GM18873 (cell line): ENCODE measurements around the gene CADM2.
"Not testable (repeated sequence)": the region's sequence is repeated elsewhere in the genome, so short reads cannot be mapped to it uniquely, and the experiment has no call there.

Experiments used
- ATAC-seq: cut with Tn5 transposase; IDR thresholded peaks from one replicate; pipeline ENCODE4 v1.9.1; 2021; ENCODE audit warnings: mild to moderate bottlenecking, moderate library complexity, moderate number of reproducible peaks; ENCODE audit not compliant: unreplicated experiment, low FRiP score

Gene CADM2

GRCh38 chr3:84958495-84959469 is at the start of gene CADM2:
TSS of gene CADM2 (plus strand) at chr3:84958989.
- ATAC-seq, result peak; percentile 80

- not testable (repeated sequence) for ATAC-seq
These were observed 40.2 kb upstream of the CADM2 start for GRCh38 chr3:84918592-84918991.

DNA sequence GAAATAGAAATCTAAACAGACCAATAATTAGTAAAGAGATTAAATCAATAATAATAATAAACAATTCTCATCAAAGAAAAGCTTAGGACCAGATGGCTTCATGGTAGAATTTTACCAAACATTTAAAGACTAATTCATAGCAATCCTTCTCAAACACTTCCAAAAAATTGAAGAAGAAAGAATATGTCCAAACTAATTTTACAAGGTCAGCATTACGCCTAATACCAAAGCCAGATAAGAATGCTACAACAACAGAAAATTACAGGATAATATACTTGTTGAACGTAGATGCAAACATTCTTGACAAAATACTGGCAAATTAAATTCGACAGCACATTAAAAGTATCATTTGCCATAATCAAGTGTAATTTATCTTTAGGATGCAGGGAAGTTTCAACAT is 36.1 kb upstream of the CADM2 start:
- no peak for ATAC-seq

DNA sequence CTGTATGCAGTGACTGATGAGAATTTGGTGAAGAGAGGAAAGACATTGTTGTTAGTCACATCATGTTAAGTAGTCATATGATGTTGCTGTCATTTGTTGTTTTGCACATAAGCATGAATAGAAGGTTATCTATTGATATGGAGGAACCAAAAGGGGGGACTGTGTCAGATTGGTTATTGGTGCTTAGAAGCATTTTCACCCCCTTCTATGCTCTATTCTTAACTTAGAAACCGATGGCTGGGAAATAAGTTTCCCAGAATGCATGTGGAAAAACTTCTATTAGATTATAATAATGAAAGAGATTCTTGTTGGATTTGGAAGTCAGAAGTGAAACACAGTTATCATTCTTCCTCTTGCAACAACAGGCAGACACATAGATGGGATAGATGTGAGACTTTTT is 33.2 kb upstream of the CADM2 start:
- no peak for ATAC-seq

GRCh38 chr3:84943379-84943778 is 15.4 kb upstream of the CADM2 start:
- no peak for ATAC-seq

DNA sequence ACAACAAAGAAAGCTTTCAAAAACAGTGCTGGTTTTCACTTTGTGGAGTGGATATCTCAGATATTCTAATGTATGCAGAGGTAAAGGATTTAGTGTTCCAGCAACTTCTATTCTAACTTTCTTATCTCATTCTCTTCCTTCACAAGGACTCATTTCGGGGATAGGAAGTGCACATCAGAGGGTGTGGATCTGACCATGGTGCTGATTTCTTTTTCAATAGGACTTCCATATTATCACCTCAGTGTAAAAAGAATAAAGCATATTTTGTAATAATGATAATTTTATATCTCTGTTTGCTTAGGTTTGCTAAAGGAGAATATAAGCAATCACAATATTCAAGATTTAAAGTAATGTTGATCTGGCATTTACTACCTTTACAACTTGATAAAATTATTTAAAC is 12.5 kb upstream of the CADM2 start:
- no peak for ATAC-seq

DNA sequence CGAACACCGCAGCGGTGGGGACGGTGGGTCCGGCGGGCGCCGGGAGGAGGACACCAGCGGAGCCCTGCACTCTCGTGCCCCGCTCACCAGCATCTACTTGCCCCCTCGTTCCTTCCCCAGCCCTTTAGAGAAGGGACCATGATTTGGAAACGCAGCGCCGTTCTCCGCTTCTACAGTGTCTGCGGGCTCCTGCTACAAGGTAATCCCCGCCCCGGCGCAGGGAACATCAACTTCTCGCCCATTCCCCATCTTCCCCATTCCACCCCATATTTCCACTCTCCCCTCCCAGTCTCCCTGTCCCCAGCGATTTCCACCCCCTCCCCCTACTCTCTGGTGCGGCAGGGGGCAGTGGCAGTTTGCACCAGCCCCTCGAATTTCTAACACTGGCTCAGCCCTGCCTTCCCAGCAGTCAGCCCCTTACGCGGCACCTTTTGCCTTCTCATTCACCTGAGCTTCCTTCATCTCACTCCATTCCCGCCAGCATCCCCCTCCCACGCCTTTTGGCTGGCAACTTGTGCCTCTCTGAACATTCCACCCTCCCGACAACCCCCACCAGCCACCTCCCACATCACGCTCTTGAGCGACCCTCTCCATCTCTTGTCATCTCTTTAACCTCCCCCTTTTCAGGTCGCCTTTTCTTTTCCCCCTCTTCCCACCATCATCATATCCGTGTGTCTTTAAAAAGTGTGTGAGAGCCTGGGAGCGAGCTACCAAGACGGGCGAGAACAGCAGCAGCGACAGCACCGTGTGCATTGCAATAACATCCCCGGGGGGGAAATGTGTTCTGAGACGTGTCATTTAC is 882 bp downstream of the CADM2 start:
- ATAC-seq, result no peak

DNA sequence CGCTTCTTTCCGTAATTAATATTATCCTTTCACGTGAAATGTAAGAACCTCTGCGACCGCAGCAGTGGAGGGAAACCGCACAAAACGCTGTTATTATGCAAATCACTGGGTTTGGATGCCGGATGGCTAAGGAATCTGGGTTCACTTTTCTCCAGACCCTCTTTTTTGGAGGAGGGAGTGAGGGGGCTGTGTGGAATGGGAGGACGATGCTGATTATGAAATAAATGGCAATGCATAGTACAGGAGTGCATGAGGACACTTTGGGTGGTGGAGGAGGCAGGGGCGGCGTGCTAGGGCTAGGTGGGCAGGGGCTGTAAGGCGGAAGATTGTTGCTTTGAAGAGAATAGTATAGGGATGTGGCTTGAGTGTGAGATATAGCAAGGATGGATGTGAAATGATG is 1.8 kb downstream of the CADM2 start:
- no peak for ATAC-seq

DNA sequence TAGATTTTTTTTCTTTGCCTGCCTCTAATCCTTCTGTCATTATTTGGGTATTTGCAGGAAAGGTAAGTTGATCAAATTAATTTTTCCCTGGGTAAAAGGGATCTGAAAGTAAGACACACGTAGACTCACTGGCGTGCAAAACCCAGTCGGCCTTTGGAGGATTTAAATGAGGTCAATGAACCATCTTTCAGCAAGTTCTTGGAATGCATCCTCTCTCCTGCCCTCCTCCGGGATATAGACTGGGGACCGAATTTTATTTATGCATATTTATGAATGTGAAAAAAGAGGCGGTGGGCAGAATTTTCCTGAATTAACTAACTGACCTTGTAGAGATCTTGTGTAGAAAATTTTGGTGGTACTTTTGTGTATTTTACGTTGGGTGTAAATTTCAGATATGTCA is 2.2 kb downstream of the CADM2 start:
- no peak for ATAC-seq

DNA sequence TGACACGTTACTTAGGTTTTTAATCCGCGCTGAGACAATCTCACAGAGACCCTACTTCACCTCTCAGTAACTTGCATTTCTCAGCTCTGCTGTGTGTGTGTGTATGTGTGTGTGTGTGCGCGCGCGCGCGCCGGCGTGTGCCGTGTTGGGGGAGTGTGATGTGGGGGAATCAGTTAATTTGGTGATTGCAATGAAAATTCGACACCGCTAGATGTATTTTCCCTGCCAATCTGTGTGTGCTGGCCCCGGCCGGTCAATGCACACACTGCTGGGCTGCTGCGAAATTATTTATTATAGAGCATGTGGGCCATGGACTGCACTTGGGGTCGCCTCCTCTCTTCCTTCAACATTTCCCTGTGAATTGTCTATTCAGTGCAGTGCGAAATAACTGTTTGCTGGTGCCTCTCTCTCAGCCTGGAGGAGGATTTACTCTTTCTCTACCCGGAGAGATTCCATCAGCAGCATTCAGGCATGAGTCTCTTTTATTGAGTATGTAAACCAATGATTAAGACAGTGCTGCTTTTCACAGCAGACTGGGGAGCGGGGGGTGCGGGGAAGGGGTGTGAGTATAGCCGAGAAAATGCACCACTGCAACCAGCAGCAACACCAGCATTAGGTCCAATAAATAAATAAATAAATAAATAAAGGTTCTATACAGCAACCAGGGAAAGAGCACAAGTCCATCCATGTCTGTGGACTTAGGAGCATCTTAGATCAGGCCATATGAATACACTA is 2.9 kb downstream of the CADM2 start:
- no peak for ATAC-seq

GRCh38 chr3:84962415-84962814 is 3.6 kb downstream of the CADM2 start:
- no peak for ATAC-seq

GRCh38 chr3:84963137-84963536 is 4.3 kb downstream of the CADM2 start:
- ATAC-seq, result no peak

- ATAC-seq, result no peak
These were observed 6.4 kb downstream of the CADM2 start for GRCh38 chr3:84965141-84965540.

DNA sequence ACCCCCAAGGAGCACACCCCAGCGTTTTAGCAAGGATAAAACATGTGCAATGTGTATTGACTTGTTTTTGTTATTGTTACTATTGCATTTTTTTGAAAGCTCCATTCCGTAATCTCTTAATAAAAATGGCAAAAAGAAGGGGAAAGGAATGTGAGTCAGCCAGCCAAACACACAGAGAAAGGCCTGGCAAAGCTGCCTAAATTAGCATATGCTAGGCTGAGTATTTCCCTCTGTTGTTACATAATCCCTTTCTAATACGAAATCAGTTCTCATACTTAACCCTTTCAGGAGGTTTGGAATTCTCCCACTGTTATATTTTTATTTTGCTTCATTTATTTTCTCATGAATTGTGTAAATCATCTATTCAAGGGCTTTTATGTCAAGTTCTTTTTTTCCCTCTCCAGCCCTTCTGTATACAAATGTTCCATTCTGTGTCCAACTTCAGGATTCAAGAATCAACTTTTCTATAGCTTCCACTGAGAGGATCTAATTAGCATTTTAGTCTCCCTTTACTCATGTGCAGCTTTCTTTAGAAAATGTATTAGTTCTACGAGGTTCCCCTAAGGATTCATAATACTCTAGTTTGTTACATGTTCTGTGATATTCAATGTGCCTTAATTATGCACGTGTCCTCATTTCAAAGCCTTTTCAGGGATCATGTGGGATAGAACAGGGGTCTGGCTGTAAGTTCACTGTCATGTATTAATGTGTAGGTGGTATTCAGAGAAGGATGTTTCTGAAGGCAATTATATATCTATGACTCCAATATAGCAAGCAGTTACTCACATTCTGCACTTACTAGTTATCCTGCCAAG is 9.2 kb downstream of the CADM2 start:
- ATAC-seq, result no peak

- no peak for ATAC-seq
These were observed 10.0 kb downstream of the CADM2 start for GRCh38 chr3:84968701-84969235.

- ATAC-seq, result no peak
These were observed 15.6 kb downstream of the CADM2 start for GRCh38 chr3:84974347-84974746.

DNA sequence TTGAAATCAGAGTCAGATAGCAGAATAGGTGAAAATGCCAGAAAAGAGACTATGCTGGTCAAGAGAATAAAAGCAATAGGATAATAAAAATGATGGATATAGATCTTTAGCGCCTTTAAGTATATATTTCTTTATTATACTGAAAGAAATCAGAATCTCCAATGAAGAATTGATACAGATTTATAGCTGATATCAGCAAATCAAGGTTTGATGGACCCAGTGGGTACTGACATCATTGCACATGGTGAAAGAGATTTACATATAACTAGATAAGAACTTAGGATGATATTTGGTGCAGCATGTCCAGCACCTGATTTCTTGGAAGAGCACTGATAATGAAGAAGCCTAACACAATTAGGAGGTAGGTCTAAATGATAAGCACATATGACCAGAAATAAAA is 18.2 kb downstream of the CADM2 start:
- no peak for ATAC-seq

GRCh38 chr3:84978843-84979242 is 20.1 kb downstream of the CADM2 start:
- no peak for ATAC-seq

DNA sequence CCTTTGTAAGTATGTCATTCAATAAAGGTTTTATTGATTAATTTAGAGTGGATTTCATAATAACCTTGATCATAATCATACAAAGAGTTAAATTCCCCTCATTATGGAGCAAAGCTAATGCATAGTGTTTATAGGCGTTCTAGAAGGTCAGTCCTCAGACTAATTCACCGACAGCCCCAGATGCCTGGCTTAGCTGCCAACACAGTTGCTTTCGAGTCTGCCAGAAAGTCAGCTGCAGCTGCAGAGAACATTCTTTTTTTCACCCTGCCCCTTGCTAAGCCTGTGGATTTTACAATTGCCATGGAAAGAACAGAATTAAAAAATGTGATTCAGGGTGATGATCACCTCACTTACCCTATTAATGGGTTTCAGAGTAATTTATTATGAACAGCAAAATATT is 21.2 kb downstream of the CADM2 start:
- no peak for ATAC-seq

DNA sequence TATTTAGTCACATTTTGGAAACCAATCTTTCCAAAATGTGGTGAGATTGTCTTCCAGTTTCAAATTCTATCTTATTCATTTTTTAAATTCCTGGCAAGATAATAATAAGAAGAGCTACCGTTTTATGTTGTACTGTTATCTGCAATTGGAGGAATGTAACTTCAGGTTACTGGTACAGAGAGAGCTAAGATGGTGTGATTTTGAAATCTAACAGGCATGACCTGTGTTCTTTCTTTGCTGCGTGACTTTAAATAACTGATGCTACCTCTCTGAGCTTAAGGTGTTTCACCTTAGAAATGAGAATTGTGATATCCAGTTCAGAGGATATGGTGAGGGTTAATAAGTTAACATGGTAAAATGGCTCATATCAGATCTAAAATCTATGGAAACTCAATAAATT is 21.7 kb downstream of the CADM2 start:
- ATAC-seq, result no peak
